ENCODE data around the gene HOXC4.

HOXC4 gene

GRCh38 chr12:54029529-54030441, 23.9 kb upstream of the HOXC4 start:
- no peak for DNase-seq (ENCODE audit: low spot score)

DNA sequence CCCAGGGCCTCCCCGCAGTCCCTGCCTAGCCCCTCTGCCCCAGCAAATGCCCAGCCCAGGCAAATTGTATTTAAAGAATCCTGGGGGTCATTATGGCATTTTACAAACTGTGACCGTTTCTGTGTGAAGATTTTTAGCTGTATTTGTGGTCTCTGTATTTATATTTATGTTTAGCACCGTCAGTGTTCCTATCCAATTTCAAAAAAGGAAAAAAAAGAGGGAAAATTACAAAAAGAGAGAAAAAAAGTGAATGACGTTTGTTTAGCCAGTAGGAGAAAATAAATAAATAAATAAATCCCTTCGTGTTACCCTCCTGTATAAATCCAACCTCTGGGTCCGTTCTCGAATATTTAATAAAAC, 23.2 kb upstream of the HOXC4 start:
- DNase-seq (ENCODE audit: low spot score), result no peak

DNA sequence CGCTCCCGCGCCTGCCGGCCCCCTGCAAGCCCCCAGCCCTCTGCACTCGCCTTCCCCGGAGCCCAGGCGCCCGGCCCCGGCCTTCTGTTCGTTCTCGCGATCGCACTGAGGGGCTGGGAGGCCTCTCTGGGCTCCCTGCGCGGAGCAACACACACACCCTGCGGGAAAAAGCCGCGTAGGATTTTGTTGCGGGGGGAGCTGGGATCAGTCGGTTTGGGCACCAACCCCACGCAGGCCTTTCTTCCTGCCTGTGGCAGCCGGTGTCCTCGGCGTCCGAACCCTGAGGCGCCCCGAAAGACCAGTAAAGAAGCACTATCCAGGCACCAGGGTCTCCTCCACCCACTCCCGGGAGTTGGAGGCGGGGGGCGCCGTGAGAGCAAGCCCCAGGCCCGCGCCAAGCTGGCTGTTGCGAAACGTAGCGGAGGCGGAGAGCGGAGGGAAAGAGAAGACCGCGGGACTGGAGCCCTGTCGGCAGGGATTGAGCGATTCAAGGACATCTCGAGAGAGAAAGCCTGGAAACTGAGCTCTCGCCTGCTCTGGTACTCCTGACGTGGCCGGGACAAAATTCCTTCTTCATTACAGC, 22.7 kb upstream of the HOXC4 start:
- no peak for DNase-seq (ENCODE audit: low spot score)

- DNase-seq (ENCODE audit: low spot score), result no peak
Measured at GRCh38 chr12:54031480-54031879, 22.2 kb upstream of the HOXC4 start.

- no peak for DNase-seq (ENCODE audit: low spot score)
Measured at GRCh38 chr12:54032086-54032619, 21.5 kb upstream of the HOXC4 start.

GRCh38 chr12:54032627-54033100, 21.0 kb upstream of the HOXC4 start, which contains the start of gene HOXC5:
Gene HOXC5 (plus strand): TSS chr12:54033050. CDS start chr12:54033123, 73 bp downstream.
- DNase-seq (ENCODE audit: low spot score), result peak; percentile 93

- DNase-seq (ENCODE audit: low spot score), result peak; percentile 80
Measured at GRCh38 chr12:54033106-54033979, 20.3 kb upstream of the HOXC4 start.

DNA sequence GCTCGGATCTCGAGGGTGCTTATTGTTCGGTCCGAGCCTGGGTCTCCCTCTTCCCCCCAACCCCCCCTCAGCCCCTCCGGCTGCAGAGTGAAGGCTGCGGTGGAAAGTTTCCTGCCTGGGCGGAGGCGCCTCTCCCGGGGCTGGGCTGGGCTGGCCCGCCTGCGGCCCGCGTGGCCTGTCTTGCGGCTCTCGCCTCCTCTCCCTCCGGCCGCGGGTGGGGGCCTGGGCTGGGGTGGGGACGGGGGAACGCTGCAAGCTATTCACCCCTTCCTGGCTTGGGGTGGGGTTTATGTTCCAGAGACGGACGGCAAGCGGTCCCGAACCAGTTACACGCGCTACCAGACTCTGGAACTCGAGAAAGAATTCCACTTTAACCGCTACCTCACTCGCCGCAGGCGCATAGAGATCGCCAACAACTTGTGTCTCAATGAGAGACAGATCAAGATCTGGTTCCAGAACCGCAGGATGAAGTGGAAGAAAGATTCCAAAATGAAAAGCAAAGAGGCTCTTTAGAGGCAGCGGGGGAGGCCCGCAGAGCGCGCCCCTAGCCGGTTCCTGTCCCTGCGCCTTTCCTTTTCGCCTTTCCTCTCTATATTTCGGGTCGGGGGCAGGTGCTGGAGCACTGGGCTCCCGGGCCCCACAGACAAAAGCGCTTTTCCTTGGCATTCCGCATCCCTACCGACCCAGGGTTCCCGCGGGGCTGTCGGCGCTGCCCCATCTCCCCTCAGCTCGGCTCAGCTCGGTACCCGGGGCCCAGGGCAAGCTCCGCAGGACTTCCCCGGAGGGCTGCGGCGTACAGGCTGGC, 19.5 kb upstream of the HOXC4 start:
- peak; percentile 29 for DNase-seq (ENCODE audit: low spot score)

- DNase-seq (ENCODE audit: low spot score), result no peak
Measured at GRCh38 chr12:54034785-54035310, 18.8 kb upstream of the HOXC4 start.

- no peak for DNase-seq (ENCODE audit: low spot score)
Measured at GRCh38 chr12:54035568-54036264, 17.9 kb upstream of the HOXC4 start.

DNA sequence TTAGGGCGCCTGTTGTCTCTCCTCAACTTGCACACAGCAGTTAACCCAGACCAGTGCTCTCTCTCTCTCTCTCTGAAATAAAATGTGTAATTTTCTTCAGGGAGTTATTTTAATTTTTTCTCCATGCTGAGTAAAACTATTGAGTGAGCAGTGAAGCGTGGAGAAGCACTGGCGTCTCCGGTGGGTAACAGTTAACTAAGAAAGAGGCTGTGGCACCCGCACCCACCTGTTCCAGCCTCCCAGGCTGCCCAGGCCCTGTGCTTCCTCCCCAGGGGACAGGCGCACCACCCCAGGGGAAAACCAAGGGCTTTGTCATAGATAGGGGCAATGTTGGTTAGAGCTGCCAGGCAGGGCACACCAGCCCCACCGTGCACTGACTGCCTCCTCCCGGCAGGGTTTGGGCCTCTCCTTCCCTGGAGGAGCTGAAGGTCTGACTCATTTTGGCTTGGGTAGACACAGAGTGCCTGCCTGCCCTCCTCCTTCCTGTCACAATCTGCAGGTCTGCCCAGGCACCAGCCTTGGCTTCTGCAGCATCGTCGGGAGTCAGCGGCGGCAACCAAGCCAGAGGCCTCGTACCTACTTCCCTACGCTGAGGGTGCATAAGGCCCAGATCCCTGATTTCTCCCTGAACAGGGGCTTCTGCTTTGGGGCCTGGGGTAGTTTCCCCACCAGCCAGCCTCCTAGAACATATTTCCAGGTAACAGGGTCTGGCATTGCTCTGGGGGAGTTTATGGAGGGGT, 16.8 kb upstream of the HOXC4 start:
- DNase-seq (ENCODE audit: low spot score), result peak; percentile 50

DNA sequence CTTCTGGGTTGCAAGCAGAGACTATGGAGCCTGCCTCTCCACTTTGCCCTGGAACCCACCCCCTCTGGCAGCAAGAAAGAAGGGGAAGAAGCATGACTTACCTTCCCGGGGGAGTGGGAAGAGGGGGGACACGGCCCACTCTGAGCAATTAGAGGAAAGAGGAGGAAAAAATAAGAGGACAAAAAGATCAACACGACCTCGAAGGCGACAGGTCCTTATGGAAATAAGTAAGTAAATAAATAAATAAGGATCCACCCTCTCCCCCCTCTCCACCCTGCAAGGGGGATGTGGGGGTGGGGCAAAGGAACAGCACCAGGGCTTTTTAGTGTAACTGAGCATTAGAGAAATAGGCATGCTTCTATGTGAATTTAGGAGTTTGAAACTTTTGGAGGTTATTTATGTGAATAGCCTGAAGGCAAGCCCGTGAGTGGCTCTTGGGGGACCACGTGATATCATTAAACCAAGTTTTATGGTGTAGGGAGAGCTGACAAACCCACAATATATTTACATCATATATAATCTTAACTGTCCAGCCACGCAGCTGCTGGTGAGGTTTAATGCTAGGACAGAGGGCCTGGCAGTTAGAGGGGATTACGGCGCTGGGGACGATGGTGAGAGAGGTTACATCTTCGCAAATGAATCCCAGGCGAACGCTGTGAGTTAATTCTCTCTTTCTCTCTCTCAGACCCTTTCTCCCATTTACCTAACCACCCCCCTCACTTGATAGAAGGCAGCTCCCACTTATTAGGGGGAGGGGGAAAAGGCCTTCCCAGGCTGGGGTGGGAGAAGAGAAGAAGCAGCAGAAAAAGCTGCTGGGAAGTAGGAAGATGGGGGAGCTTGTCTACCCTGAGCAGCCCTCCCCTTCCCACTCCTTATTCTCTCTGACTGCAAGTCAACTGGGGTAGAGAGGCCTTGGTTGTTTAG, 16.0 kb upstream of the HOXC4 start:
- DNase-seq (ENCODE audit: low spot score), result no peak

- no peak for DNase-seq (ENCODE audit: low spot score)
Measured at GRCh38 chr12:54038284-54038870, 15.3 kb upstream of the HOXC4 start.

DNA sequence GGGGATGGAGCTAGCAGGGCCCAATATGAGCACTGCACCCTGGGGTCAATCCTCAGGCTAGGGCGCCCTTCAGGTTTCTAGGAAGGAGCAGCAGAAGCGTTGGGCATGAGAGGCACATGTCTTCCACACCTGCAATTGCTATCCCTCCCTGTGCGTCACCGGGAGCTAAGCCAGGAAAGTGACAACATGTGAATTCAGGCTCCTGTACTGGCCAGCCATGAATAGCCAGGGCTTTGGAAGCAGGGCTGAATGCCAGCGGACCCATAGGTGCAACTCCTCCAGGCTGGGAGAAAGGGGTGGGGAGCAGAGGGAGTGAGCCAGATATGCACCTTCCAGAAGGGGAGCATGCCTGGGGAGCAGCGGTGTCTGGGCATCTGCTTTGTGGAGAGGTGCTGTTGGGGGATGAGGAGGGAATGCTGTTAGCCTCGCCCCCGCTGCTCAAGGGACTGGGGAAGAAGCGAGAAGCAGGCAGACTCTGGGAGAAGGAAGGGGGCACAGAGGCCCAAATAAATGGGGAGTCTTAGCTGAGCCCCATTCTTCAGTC, 14.7 kb upstream of the HOXC4 start:
- no peak for DNase-seq (ENCODE audit: low spot score)

DNA sequence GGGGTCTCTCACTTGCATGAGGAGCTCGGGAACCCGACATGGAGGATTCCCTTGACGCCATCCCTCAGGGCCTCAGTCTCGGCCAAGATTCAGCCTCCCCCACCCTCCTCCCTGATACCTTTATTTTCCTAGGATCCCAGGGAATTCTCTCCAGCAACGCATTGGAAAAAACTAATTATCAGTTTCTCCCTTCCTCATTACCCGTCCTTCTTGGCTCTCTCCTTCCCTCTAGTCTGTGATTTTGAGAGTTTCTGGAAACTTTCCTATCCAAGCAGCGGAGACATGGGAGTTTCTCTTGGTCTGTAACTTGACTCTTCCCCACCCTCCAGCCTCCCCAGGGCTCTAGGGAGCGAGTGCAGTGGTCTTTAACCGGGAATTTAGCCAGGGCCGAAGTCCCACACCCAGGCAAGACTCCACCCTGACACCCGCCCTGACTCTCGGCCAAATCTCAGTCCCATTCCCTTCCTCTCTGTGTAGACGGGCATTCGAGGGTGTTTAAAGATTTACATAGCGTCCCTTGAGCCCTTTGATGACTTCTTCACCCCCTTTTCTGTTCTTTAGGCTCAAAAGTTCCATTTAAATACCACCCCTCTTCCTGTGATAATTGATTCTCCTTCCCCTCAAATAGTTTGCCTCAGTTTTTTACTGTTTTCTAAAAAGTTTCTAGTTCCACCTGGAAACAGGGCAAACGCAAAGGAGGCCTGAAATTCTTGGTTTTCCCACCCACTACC, 14.1 kb upstream of the HOXC4 start:
- DNase-seq (ENCODE audit: low spot score), result no peak

DNA sequence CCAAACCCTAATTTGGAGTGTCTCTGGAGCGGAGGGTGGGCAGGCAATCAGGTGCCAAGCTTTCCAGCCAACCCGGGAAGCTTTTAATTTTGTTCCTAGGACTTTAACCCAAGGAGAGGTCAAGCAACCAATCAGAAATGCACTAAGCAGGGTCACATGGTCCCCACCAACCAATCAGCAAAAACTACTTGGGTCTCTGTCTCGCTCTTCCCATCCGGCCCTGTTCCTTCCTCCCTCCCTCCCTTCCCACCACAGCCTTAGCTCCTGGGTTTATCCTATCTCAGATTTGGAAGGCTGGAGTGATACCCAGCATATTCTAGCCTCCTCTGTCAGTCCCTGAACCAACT, 13.5 kb upstream of the HOXC4 start:
- no peak for DNase-seq (ENCODE audit: low spot score)

GRCh38 chr12:54040648-54041047, 13.0 kb upstream of the HOXC4 start:
- DNase-seq (ENCODE audit: low spot score), result no peak

Data from RKO (cell line).